Endothelial cell of umbilical vein (primary cell): ENCODE results near the gene TNFRSF4.
"Not testable (repeated sequence)": the region's sequence is repeated elsewhere in the genome, so short reads cannot be mapped to it uniquely, and the experiment has no call there.

Experiments used
- CTCF ChIP-seq, 2 donors: IDR thresholded peaks; 1 replicate in 1 of 2; 2 replicates in 1 of 2; pipeline ENCODE4 v1.5.1; 2011; ENCODE audit warnings: low read length in 2 of 2, mild to moderate bottlenecking in 2 of 2, moderate library complexity in 2 of 2, control low read depth in 1 of 2, inconsistent platforms in 1 of 2, low read depth in 1 of 2; ENCODE audit not compliant: insufficient read depth in 1 of 2; ENCODE audit errors: extremely low read depth in 1 of 2
- EZH2 ChIP-seq: IDR thresholded peaks from 2 replicates; pipeline ENCODE4 v1.6.1; 2012; ENCODE audit warnings: borderline replicate concordance, low read depth, mild to moderate bottlenecking, moderate library complexity, low read length, inconsistent platforms; ENCODE audit not compliant: severe bottlenecking

- TF ChIP-seq CTCF (IDR thresholded peaks at IDR 0.05; ENCODE audit: extremely low read depth in 1 of 2, insufficient read depth in 1 of 2, low read depth in 1 of 2, low read length in 2 of 2); EZH2: not testable (repeated sequence)
Measured at GRCh38 chr1:1176063-1176761, 37.7 kb downstream of the TNFRSF4 start.
